Measurements from ENCODE around the gene LYST. TPM values are rescaled to one million over a fixed set of nuclear protein-coding genes. Genes with fewer than 3 reads are reported as not detected.

LYST gene
- total RNA-seq, 2 experiments from 2014 or later = 4.0 to 8.2 TPM

DNA sequence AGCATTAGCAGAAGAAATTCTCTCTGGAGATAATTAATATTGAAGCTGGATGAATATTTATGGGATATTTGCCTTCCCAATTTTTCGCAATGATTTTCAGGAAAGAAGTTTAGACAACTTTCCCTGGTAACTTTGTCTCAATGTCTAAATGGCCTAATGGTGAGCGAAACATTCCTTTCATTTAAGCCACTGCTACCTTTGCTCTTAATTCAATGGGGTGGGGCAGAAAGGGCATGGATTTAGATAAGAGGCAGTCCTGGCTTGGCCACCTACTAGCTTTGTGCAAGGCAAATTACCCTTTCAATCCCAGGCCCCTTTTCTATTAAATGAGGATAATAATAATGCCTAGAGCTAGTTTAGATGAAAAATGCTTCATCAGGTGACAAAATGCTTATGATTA lies 27.1 kb upstream of the LYST start:
- no peak overlapping the region for H2AFZ ChIP-seq (ENCODE audit: low read length)
- no peak for DNase-seq (ENCODE audit: low spot score)
- no peak overlapping the region for H3K4me2 ChIP-seq (ENCODE audit: low read length)
- ChIA-PET POLR2A (interaction anchor here (1.0 kb wide), 1 partner anchor 367 kb away, joined by 3 read pairs; no protein-coding TSS in a partner anchor), CTCF (ENCODE audit: unreplicated experiment) (no interaction called here)
- H3K9me3 ChIP-seq (ENCODE audit: low read length) = no peaks in the 10 kb centered on the region
- H3K4me3 ChIP-seq (ENCODE audit: low read depth, low read length, poor library complexity, severe bottlenecking) = no peak overlapping the region
- H3K9me2 ChIP-seq (ENCODE audit: insufficient read depth, low read length) = no peaks in the 10 kb centered on the region
- intact Hi-C loops (cut with micrococcal nuclease; ENCODE audit: unreplicated experiment) = no loop called here
- no peaks in the 10 kb centered on the region for H3K4me1 ChIP-seq (ENCODE audit: insufficient read depth, low read length, poor library complexity, severe bottlenecking)
- H3K79me2 ChIP-seq (ENCODE audit: insufficient read depth, low read depth, low read length) = no peaks in the 10 kb centered on the region
- BruUV-seq (replicated peaks) = no TSS peak
- H4K20me1 ChIP-seq (ENCODE audit: insufficient read depth, low read length) = no peaks in the 10 kb centered on the region
- no peak overlapping the region for H3K27ac ChIP-seq (ENCODE audit: low read depth, low read length, poor library complexity, severe bottlenecking)
- TF ChIP-seq EZH2phosphoT487 (IDR thresholded peaks at IDR 0.05; ENCODE audit: borderline replicate concordance, low read depth, low read length) = no peak
- TF ChIP-seq, protein P1, sequence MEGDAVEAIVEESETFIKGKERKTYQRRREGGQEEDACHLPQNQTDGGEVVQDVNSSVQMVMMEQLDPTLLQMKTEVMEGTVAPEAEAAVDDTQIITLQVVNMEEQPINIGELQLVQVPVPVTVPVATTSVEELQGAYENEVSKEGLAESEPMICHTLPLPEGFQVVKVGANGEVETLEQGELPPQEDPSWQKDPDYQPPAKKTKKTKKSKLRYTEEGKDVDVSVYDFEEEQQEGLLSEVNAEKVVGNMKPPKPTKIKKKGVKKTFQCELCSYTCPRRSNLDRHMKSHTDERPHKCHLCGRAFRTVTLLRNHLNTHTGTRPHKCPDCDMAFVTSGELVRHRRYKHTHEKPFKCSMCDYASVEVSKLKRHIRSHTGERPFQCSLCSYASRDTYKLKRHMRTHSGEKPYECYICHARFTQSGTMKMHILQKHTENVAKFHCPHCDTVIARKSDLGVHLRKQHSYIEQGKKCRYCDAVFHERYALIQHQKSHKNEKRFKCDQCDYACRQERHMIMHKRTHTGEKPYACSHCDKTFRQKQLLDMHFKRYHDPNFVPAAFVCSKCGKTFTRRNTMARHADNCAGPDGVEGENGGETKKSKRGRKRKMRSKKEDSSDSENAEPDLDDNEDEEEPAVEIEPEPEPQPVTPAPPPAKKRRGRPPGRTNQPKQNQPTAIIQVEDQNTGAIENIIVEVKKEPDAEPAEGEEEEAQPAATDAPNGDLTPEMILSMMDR (conservative IDR thresholded peaks at IDR 0.05; ENCODE audit: low read length) = no peak
- no peaks in the 10 kb centered on the region for H3K36me3 ChIP-seq (ENCODE audit: insufficient read depth, low read length)

DNA sequence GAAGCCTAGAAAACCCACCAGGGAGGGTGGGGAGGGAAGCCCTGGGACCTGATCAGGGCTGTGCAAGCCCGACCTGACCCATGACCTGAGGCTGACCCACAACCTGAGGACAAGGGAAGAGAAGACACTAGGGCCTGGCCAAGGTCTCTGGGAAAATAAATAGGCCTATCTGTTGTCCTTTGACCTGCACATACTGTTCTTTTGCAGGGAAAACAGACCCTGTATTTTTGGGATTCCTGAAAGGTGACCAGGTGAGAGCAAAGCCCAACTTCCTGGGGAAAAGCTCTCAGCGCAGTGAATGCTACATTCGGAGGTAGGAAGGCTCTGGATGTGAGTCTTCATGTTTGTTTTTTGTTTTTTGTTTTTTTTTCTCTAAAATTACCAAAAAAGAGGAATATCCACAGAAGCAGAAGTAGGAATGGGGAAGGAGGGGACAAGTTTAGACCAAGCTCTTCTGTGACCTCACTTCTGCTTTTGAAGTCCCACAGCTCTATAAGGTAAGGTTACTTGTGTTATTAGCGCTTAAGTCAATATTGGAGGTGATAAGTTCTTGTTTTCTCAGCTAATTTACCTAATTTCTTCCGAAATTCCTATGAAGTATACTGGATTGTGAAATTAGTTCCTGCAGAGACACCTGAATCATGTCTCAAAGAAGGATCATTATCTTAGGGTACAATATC lies 26.2 kb upstream of the LYST start:
- intact Hi-C loops (cut with micrococcal nuclease; ENCODE audit: unreplicated experiment) = no loop called here
- H3K4me1 ChIP-seq (ENCODE audit: insufficient read depth, low read length, poor library complexity, severe bottlenecking) = no peaks in the 10 kb centered on the region
- no peak overlapping the region for H3K27ac ChIP-seq (ENCODE audit: low read depth, low read length, poor library complexity, severe bottlenecking)
- no peaks in the 10 kb centered on the region for H3K79me2 ChIP-seq (ENCODE audit: insufficient read depth, low read depth, low read length)
- ChIA-PET CTCF (ENCODE audit: unreplicated experiment) (interaction anchor here (0.8 kb wide), 1 partner anchor 50 kb away, joined by 3 read pairs; no protein-coding TSS in a partner anchor), POLR2A (interaction anchor here (0.6 to 0.8 kb wide), 2 partner anchors 91 to 131 kb away, joined by 3 to 4 read pairs; no protein-coding TSS in a partner anchor)
- H3K4me3 ChIP-seq (ENCODE audit: low read depth, low read length, poor library complexity, severe bottlenecking) = no peak overlapping the region
- no peak for DNase-seq (ENCODE audit: low spot score)
- no peaks in the 10 kb centered on the region for H3K9me3 ChIP-seq (ENCODE audit: low read length)
- H3K9me2 ChIP-seq (ENCODE audit: insufficient read depth, low read length) = no peaks in the 10 kb centered on the region
- TF ChIP-seq, protein P1 (conservative IDR thresholded peaks at IDR 0.05; ENCODE audit: low read length) = no peak
- no peak for TF ChIP-seq EZH2phosphoT487 (IDR thresholded peaks at IDR 0.05; ENCODE audit: borderline replicate concordance, low read depth, low read length)
- H2AFZ ChIP-seq (ENCODE audit: low read length) = no peak overlapping the region
- no peaks in the 10 kb centered on the region for H3K36me3 ChIP-seq (ENCODE audit: insufficient read depth, low read length)
- no peak overlapping the region for H3K4me2 ChIP-seq (ENCODE audit: low read length)
- no TSS peak for BruUV-seq (replicated peaks)
- no peaks in the 10 kb centered on the region for H4K20me1 ChIP-seq (ENCODE audit: insufficient read depth, low read length)

DNA sequence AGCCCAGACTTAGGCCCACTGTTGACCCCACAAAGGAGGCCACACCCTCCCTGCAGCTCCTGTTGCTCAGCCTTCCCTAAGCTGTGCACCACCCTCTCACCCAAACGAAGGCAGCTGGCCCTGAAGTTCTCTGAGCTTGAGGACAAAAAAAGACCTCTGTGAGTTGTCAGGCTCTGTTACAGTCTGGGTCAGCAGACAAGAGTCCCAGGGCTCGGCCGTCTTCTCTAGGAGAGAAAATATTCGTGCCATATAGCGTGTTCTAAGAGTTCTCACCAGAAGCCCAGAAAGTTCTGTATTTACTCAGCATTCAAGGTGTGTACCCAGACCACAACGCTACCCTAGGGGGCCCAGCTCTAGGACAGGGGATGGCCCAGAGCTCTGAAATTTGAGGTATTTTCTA lies 25.5 kb upstream of the LYST start:
- Histone ChIP-seq H3K4me2 (ENCODE audit: low read length) (no peak overlapping the region), H4K20me1 (ENCODE audit: insufficient read depth, low read length) (no peaks in the 10 kb centered on the region), H3K27ac (ENCODE audit: low read depth, low read length, poor library complexity, severe bottlenecking) (no peak overlapping the region), H3K9me3 (ENCODE audit: low read length) (no peaks in the 10 kb centered on the region), H3K4me3 (ENCODE audit: low read depth, low read length, poor library complexity, severe bottlenecking) (no peak overlapping the region), H3K4me1 (ENCODE audit: insufficient read depth, low read length, poor library complexity, severe bottlenecking) (no peaks in the 10 kb centered on the region), H3K9me2 (ENCODE audit: insufficient read depth, low read length) (no peaks in the 10 kb centered on the region), H2AFZ (ENCODE audit: low read length) (no peak overlapping the region), H3K36me3 (ENCODE audit: insufficient read depth, low read length) (no peaks in the 10 kb centered on the region), H3K79me2 (ENCODE audit: insufficient read depth, low read depth, low read length) (no peaks in the 10 kb centered on the region)
- BruUV-seq (replicated peaks) = no TSS peak
- POLR2A ChIA-PET = interaction anchor here (0.6 kb wide), 2 partner anchors 131 to 644 kb away, joined by 3 read pairs; no protein-coding TSS in a partner anchor
- DNase-seq (ENCODE audit: low spot score) = no peak
- CTCF ChIA-PET (ENCODE audit: unreplicated experiment) = no interaction called here
- TF ChIP-seq, protein P1 (conservative IDR thresholded peaks at IDR 0.05; ENCODE audit: low read length) = no peak
- TF ChIP-seq EZH2phosphoT487 (IDR thresholded peaks at IDR 0.05; ENCODE audit: borderline replicate concordance, low read depth, low read length) = no peak
- intact Hi-C loops (cut with micrococcal nuclease; ENCODE audit: unreplicated experiment) = no loop called here

Data from OCI-LY7 (cell line).